ENCODE results near the gene TMEM51. TPM values are rescaled to one million over a fixed set of nuclear protein-coding genes. Genes with fewer than 3 reads are reported as not detected.
A peak's percentile ranks its signal among the peaks of the same experiment; 100 is the strongest.
"Not testable (repeated sequence)": the region's sequence is repeated elsewhere in the genome, so short reads cannot be mapped to it uniquely, and the experiment has no call there.

TMEM51 gene
- total RNA-seq, 1 donor from 2014 or later, result 9.3 TPM

DNA sequence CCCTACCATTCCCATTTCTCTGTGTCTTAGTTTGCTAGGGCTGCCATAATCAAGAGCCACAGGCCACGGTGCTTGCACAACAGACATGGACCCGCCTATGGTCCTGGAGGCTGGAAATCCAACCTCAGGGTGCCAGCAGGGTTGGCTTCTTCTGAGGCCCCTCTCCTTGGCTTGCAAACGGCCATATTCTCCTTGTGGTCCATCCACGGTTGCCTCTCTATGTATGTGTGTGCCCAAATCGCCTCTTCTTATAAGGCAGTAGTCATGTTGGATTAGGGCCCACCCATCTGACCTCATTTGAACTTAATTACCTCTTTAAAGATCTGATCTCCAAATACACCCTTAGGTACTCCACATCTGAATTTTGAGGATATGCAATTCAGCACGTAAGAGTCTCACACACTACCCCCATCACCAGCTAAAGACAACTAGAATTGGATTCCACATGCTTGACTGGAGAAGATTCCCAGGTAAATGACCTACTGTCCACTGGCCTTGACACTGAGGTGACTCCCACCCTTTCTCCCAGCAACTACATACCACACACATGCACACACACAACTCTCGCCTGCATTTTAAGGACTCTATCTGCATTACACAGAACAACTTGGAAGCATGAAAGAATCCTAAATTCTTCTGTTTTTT is 28.3 kb upstream of the TMEM51 start:
- no peak for DNase-seq (ENCODE audit: low read depth in 2 of 2)

DNA sequence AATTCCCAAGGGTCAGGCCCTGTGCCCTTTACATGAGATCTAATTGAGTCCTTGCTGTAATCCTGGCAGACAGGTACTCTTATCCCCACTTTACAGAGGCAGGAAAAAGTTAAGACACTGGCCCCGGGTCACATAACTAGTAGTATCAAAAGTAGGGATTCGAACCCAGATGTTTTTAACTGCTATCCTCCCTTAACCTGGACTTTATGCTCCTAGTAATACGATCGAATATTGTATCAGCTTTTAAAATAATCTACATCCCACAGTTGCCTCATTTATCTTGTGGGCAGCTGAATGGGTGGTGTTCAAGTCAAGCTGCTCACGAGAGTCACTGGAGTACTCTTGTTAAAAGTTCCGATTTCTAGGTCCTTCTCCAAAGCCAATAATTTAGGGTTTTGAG is 25.5 kb upstream of the TMEM51 start:
- DNase-seq (ENCODE audit: low read depth in 2 of 2), result no peak

DNA sequence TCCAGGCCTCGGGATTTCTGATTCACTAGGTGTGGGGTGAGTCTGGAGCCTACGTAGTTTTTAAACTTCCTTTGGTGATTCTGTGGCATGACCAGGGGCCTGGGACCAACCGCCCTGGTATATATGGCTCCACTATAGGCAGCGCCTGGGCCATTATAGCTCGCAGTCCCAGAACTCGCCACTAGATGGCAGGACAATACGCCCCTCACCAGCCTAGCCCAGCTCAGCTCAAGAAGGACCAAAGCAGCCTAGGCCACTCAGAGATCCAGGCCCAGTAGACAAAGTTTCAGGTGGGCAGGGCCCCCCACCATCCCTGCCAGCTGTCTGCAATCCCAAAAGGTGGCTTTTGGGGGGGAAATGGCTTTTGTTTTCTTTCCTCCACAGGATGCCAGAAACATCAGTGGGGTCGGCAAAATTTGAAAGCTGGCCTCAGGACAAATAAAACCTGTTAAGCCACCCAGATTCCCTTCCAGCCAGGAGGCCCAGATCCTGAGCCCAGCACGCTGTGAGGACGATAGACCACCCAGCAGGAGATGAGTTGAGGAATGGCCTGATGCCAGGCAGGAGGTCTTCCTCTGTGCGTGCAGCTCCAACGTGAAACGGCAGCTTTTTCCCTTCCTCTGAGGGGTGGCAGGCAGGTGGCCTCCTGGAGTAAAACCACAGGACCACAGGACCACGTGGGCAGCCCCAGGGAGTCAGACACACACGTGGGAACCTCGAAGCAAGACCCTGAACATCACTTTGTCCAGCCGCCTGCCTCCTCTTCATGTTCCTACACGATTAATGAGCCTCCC is 24.8 kb upstream of the TMEM51 start:
- peak; percentile 71 to 84 for DNase-seq (ENCODE audit: low read depth in 2 of 2)

DNA sequence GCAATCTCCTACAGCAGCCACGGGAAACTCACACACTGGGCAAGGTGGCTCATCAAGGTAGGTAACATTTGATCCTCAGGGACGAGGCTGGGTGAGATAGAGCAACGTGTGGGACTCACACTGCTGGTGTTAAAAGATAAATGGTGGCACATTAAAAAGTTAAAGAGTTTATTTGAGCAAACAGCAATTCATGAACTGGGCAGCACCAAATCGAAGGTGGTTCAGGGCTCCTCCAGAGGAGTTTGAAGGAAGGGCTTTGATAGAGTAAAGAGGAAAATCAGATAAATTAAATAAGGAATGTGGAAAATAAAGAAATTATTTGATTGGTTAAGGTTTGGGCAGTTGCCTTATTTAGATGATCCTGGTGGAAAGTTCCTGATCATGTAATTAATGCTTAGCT is 23.6 kb upstream of the TMEM51 start:
- DNase-seq (ENCODE audit: low read depth in 2 of 2), result no peak

DNA sequence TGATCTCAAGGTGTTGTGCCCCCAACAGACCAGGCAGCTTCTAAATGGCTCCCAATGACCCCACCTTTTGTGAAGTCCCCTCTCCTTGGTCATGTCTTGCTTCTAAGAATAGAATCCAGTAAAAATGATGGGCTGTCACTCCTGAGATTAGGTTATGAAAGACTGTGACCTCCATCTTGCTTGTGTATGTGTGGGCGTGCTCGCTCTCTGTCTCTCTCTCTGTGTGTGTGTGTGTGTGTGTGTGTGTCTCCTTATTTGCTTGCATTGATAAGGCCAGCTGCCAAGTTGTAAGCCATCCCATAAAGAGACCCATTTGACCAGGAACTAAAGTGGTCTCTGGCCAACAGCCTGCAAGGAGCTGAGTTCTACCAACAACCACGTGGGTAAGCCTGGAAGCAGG is 22.9 kb upstream of the TMEM51 start:
- DNase-seq (ENCODE audit: low read depth in 2 of 2), result no peak

DNA sequence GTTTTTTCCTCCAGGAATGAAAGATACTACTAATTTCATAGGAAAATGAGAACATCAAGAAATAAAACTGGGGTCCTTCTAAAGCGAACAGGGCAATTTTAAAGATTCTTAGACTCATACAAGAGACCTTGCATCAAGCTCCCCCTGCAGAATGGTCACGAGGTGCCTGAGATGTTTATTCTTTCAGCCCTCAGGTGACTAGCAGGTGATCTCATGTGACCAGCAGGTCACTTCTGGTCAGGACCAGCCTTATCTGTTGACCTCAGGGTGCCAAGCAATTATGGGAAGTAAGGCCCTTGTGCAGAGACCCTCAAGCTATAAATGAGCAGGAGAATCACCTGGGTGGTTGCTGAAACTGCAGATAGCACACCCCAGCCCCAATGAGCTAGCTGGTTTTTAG is 20.6 kb upstream of the TMEM51 start:
- no peak for DNase-seq (ENCODE audit: low read depth in 2 of 2)

DNA sequence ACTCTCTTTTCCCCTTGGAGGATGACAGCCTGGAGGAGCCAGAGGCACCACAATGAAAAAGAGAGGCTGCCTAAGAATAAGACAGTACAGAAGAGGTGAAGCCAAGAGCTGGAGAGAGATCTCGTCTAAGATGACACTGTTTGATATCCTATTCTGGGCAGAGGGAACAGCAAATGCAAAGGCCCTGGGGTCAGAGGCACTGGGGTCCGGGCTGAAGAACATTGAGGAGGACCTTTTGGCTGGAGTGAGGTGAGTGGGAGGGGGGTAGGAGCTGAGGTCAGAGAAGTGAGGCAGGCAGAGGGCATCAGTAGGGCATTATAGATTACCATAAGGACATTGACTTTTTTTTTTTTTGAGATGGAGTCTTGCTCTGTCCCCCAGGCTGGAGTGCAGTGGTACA is 19.3 kb upstream of the TMEM51 start:
- DNase-seq (ENCODE audit: low read depth in 2 of 2), result no peak

DNA sequence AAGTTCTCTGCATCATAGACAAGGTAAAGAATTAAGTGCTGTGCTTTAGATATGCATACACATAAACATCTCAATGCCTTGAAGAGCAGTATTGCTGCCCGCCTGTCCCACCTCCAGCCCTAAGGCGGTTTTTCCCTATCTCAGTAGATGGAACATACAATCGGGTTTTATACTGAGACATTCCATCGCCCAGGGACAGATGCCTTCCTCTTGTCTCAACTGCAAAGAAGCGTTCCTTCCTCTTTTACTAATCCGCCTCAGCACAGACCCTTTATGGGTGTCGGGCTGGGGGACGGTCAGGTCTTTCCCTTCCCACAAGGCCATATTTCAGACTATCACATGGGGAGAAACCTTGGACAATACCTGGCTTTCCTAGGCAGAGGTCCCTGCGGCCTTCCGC is 17.9 kb upstream of the TMEM51 start:
- DNase-seq (ENCODE audit: low read depth in 2 of 2), result not testable (repeated sequence)

DNA sequence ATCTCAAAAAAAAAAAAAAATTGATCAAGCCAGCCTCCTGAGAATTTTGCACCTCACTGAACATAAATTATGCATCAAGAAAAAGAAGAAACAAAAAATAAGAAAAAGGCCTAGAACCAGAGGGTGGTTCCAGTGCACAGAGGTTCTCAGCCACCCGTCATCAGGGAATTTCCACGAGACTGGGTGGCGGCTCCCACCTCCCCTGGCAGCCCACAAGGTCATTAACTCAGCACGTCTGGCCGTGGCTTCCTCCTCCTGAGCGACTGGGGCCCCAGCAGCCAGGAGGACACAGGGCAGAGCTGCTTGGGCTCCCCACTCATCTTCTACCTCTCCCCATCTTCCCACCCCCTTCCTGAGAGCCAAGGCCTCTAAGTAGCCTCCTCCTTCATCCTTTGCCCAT is 15.7 kb upstream of the TMEM51 start:
- DNase-seq (ENCODE audit: low read depth in 2 of 2), result no peak

DNA sequence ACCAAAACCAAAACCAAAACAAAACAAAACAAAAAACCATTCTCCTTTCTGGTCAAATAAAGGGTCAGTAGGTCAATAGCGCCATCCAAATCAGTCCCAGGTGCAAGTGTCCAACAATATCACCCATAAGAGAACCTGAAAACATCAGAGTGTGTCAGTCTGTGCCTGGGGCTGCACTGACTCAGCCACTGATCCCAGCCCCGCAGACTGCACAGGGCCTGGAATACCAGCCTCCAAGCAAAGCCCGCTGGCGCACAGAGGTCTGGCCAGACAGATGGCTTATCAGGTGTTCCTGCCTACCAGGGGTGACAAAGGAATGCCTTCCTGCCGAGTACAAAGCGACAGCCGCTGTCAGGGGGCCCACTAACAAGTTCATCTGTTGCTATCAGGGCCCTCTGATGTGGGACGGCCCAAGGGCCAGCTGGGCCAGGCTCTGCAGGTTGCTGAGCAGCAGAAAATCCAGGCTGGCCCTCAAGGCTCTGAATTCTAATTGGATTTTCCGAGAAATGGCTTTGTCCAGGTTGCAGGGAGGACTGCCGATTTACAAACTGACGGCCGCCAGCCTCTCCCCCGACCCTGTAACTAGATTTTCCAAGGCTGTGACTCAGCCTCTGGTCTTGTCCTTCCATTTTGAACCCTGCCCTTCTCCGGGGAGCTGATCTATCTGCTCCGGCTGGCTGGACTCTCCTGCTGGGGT is 13.7 kb upstream of the TMEM51 start:
- DNase-seq (ENCODE audit: low read depth in 2 of 2), result peak; percentile 16 to 40

DNA sequence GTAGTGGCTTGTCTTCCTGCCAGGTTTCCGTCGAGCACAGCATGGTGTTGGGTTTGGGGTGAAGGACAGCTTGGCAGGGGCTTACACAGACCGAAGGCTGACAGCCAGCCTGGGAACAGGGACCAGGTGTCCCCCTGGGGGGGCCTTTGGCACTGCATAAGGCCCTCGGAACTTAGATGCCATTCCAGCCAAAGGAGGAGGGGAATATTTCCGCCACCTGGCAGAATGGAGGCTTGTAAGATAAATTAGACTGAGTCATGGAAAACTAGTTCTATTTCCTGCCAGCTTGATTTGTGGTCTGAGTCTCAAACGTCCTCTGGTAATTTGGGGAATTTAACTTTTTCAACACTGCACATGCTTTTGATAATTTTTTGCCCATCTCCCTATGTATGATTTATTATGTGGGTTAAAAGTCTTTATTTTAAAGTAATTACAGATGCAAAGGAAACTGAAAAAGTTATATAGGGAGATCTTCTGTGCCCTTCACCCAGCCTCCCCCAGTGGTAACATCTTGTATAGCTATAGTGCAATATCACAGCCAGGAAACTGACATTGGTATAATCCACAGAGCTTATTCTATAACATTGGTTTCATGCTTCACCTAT is 11.5 kb upstream of the TMEM51 start:
- peak; percentile 83 to 85 for DNase-seq (ENCODE audit: low read depth in 2 of 2)

DNA sequence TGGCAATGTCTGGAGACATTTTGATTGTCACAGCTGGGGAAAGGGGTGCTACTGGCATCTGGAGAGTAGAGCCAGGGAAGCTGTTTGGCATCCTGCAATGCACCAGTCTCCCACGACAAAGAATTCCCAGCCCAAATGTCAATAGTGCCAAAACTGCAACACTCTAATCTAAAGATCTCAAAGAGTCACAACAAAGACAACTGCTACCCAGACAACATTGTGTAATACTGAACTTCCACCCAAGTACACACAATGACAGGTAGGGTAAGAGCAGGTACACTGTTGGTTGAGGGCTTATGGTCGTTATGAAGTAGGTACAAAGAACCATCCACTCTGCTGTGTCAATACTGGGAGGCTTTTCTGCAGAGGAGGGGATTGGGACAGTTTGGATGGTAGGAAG is 8.2 kb upstream of the TMEM51 start:
- DNase-seq (ENCODE audit: low read depth in 2 of 2), result no peak

DNA sequence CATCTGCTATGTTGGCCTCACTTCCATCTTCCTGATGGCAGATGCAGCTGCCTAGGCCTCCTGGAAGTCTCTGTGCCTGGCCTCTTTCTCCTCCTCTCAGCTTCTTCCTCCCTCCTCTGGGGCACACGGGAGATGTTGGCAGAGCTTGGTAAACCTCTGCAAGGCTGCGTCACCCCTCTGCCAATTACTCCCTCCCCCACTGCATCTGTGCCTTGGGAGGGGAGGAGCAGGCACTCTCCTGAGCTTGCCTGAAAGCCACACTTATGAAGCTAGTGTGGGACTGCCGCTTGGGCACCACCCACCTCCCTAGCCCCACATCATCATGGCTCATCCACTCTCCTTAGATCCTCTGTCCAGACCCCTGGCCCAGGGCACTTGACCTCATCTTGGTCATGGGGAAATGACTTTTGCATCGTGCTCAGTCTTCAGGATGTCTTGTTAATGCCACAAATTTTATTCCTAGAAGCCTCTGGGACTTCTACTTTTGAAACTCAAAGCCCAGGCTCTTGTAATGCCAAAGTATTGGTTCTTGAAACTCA is 7.3 kb upstream of the TMEM51 start:
- DNase-seq (ENCODE audit: low read depth in 2 of 2), result no peak

DNA sequence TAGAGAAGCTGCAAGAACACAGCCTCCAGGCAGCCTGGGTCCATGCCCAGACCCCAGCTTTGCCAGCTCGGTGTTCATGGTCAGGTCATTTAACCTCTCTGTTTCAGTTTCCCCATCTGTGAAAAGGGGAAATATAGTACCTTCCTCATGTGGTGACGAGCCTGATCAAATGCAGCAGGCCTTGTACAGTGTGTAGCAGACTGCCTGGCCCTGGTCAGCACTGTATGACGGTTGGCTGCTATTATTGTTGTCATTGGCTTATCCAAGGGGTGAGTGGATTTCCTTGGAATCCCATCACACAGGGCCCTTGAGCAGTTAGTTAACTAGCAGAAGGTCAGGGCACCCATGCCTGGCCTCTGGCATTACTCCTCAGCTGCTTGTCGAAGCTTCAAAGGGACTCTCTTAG is 6.6 kb upstream of the TMEM51 start:
- DNase-seq (ENCODE audit: low read depth in 2 of 2), result no peak

DNA sequence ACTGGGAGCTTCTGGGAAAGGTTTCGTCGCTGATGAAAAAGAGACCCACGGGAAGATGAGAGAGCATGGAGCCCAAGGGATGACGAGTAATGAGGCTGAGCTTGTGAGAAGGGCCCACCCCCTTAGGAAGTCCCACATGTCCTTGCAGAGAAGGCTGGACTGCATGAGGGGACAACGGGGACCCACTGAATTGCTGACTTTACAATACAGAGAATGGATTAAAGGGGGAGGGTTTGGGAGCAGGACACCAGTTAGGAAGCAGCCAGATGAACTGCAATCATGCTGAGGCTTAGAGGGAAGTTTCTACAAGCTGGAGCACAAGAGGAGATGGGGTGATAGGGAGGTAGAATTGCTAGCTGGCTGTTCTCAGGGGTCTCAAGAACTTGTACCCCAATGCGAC is 5.5 kb upstream of the TMEM51 start:
- no peak for DNase-seq (ENCODE audit: low read depth in 2 of 2)

DNA sequence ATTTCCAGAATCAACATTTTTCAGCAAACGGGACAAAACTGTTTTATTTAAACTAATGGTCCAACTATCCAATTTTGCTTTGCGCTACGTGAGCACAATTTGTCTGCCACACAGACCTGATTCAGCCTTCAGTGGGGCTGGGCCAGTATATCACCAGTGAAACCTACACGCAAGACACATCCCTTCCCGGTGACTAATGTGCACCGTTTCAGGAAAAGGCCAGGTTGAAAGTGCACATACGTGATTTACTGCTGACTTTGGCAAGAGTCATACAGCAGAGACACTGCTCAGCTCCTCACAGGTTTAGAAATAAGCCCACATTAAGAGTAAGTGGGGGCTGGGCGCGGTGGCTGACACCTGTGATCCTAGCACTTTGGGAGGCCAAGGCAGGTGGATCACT is 5.1 kb upstream of the TMEM51 start:
- DNase-seq (ENCODE audit: low read depth in 2 of 2), result peak in 1 of 2 donors; percentile 56

DNA sequence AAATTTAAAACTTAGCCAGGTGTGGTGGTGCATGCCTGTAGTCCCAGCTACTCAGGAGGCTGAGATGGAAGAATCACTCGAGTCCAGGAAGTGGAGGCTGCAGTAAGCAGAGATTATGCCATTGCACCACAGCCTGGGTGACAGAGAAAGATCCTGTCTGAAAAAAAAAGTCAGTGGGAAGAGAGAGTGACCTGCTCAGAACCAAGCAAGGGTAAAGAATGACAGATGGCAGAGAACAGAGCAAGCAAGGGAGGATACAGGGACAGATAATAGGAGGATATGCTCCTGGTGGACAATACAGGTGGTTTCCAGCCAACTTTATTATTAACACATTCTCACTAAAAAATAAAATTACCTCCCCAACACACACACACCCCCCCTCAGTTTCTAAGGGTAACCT is 4.6 kb upstream of the TMEM51 start:
- no peak for DNase-seq (ENCODE audit: low read depth in 2 of 2)

DNA sequence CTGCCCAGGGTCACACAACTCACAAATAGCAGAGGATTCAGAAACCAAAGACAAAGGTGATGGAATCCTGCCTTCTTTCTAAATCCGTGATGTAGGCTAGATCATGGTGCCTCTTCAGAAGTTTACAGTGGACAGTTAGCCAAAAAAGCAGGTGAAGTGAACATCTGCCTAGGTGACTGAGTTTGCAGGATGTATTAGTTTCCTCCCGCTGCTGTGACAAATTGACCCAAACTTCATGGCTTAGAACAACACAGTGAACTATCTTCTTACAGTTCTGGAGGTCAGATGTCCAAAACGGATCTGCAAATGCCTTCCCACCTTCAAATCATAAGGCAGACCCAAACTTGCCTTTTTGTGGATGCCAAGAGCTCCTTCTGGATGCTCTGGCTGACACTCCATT is 3.2 kb upstream of the TMEM51 start:
- DNase-seq (ENCODE audit: low read depth in 2 of 2), result no peak

DNA sequence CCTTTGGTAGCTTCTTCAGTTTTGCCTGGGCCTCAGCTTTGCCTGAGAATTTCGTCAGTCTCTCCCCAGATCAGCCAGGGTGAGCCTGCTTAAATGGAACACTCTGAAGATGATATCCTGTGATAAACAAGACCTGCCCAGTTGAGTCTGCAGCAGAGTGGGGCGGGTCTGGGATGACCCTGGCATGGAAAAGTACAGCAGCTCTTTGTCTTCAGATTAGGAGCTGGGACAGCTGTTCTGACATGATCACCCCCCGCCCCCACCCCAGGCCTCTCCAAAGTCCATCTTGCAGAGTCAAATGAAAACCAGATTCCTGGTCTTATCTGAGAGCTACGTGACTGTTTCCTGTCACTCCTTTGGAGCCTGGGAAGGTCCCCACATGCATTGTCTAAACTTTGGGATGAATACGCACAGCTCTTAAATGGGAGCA is 2.2 kb upstream of the TMEM51 start:
- no peak for DNase-seq (ENCODE audit: low read depth in 2 of 2)

DNA sequence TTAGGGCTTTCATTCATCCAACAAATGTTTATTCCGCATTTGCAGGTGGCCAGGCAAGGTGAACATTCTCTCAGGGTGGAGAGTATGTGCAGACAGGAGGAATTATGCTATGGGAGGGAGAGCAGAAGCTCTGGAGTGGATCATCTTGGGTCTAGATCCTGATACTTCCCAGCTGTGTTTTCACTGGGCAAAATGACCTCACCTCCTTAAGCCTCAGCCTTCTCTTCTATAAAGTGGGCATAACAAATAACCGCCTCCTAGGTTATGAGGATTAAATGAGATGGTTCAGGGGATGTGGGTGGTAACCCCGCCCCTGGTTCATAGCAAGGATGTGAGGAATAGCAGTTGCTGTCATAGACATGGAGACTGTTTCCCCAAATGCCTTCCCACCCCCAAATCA is 1.7 kb upstream of the TMEM51 start:
- no peak for DNase-seq (ENCODE audit: low read depth in 2 of 2)

DNA sequence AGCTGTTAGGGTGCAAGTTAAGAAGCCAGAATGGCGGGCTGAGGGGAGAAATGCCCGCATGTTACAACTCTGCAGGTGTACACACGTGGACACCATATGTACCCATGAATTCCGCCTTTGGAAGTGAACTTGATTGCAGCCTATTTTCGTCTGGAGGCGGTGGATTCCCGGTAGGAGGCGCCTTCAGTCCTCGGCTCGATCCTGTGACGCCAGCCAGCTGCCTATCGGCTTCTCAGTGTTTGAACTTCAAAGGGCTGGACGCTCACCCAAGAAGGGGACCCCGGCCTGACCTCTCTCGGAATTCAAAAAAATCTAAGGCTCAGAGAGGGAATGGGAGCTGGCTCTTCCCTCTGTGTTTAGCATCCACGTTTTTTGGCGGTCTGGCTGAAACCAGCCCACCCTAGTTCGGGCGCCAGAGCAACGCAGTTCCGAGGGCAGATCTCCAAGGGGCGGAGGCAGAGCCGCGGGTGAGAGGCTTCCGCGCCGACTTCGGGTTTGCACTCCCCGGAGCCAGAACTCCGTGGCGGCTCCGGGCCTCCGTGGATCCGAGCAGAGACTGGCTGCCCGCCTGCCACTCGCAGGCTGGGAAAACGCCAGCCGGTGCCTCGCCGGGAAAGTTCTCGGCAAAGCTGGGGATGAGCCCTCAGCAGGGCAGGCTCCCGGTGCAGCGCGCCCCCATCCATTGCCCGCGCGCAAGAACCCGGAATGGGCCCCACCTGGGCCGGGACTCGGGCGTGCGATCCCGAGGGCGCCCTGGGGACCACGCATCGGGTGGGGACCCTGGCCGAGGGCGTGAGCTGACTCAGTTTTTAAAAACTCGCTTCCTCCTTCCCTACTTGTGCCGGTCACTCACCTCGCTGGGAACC is 996 bp upstream of the TMEM51 start:
- peak; percentile 87 to 93 for DNase-seq (ENCODE audit: low read depth in 2 of 2)
